NCI-H460 (cell line): Measurements from ENCODE around the gene ADAMTS16. TPM values are rescaled to one million over a fixed set of nuclear protein-coding genes. Genes with fewer than 3 reads are reported as not detected.
A peak's percentile ranks its signal among the peaks of the same experiment; 100 is the strongest.

Source experiments
- DNase-seq: peaks from one replicate; pipeline ENCODE4 v3.0.0-alpha.2; 2016; ENCODE audit warnings: low read depth; ENCODE audit errors: extremely low read depth
- total RNA-seq: library from RNA; depleted of rRNA; stranded (reverse); fragments of >200 nt; shearing (Covaris generic); gene quantifications from 2 replicates; pipeline ENCODE4 v1.2.3, GENCODE V29; 2014

Gene ADAMTS16
- total RNA-seq, 1 experiment from 2014 or later, result not detected

DNA sequence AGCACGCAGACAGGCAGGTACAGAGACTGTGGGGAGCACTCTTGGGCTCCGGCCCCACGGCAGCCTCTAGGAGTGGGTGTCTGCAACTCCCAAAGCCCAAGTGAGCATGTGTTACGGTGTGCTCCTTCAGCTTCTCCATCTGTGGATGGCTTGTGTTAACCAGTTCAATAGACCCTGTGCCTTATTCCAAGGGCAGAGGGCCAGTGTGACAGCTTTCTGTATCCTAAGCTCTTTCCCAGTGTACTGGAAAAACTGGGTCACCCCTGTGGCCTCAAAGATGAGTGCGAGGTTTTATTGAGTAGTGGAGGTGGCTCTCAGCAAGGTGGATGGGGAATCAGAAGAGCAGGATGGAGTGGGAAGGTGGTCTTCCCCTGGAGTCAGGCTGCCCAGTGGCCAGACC lies 78.3 kb downstream of the ADAMTS16 start:
- no peak for DNase-seq

DNA sequence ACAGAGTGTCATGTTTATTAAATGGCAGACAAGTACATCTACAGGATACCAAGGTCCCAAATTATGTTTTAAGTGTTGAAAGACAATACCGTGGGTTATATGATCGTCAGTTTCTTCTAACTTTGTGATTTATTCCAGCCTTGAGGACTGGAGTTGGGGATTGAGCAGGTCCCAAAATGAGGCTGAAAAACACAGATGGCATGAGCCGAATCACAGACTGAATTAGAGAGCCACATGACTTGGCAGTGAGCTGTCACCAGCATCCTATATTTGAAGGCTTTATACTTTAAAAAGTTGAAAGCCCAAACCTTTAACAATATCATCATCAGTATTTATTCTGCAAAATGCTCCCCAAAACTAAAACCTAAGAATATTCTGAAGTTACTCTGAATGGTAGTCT lies 79.4 kb downstream of the ADAMTS16 start:
- no peak for DNase-seq

DNA sequence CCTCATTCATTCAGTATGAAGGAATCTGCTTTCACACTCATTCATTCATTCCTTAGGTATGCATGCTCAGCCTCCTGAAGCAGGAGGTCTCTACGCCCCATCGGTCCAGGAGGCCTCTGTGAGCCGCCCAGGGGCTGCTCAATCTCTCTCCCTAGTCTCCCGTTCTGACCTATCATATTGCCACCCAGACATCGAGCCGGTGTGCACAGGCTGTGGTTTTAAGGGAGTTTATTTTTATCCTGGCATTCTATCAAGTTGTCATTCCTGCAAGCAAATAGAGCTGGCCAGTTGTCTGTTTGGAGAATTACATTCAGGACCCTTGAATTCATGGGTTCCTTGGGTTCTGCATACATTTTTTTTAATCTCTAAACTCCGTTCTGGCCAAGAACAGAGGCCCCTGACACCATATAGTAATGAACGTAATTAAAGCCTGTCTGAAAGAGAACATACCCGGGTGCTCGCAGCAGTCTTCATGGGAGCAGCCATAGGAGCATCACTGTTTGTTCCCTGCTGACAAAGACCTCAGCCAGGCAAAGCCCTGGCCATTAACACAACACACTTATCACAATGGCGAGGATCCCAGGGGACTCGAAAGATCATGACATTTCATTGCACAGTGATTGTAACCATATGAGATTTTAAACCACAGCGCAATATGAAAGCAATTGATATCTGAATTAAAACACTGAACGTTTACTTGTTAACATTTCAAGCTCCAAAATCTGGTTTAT lies 80.9 kb downstream of the ADAMTS16 start:
- no peak for DNase-seq

DNA sequence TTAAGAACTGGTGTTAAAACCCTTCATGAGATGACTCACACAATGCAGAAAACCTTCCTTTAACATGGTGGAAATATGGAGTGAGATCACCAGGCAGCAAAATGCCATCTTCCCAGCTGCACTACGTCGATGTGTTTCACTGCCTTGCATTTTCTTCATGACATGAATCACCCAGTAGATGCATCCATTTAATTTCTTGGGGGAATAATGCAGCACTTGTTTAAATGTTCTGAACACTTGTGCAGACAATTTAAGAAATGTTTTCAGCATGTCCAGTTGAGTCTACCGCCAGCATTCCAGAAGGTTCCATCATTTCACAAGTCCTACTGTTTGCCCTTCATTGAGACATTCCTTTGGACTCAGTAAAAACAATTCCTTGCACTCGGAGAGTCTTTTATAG lies 81.6 kb downstream of the ADAMTS16 start:
- DNase-seq, result no peak

DNA sequence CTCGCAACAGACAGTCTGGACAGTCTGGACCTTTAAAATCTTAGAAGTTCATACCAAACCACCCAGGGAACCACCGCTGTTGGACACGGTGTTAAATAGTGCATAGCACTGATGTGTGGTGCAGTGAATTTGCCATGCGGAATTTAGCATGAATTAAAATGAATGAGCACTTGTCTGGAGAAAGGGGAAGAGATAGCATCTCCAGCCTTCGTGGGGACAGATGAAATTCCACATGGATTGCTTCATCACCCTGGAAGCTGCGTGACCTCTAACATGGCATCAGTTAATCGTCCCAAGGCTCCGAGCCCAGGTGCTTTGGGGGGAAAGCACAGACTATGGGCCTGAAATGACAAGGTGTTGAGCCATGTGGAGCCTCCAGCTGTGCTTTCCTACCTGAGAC lies 91.4 kb downstream of the ADAMTS16 start:
- no peak for DNase-seq

DNA sequence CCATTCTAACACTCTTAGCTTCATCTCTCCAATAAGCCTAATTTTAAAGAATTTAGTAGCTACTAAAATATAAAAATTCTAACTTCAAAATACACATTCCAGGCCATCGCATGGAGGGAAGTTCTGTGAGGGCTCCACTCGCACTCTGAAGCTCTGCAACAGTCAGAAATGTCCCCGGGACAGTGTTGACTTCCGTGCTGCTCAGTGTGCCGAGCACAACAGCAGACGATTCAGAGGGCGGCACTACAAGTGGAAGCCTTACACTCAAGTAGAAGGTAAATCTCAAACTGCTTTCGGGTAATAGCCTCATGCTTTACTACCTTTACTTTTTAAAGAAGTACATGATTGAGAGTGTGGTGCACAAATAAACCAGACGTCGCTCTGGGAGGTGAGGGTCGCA lies 94.8 kb downstream of the ADAMTS16 start:
- no peak for DNase-seq

DNA sequence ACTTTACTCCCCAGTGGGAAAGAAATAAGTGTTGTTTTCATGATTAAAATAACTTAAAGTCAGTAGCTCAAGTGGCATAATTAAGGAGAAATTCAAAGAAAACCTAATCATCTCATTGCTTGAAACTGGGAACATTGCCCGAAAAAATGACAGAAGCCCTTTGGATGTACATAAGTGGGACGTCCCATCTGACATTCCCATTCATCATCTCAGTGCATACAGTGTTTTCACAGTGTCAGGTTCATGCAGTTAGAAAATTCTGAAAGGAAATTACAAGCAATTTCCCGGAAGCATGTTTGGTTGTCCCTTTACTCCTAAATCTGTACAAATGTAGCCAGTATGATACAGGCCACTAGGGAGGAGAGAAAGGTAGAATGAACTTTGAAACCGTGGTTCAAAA lies 95.6 kb downstream of the ADAMTS16 start:
- DNase-seq, result no peak

DNA sequence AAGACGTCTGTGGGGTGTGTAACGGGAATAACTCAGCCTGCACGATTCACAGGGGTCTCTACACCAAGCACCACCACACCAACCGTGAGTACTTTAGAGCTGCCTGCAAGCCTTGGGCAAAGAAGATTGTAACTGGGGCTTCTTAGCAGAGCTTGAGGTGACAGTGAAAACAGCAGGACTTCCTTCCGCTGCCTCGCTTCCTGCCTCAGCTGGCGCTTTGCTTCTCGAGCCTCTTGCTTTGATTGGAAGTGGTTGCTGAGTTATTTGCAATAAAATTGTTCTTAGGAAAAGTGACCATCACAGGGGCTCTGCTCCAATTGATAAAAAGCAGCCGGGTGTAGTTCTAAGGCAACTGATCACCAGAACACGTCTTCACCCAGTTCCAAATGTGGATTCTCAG lies 99.1 kb downstream of the ADAMTS16 start:
- DNase-seq, result no peak

DNA sequence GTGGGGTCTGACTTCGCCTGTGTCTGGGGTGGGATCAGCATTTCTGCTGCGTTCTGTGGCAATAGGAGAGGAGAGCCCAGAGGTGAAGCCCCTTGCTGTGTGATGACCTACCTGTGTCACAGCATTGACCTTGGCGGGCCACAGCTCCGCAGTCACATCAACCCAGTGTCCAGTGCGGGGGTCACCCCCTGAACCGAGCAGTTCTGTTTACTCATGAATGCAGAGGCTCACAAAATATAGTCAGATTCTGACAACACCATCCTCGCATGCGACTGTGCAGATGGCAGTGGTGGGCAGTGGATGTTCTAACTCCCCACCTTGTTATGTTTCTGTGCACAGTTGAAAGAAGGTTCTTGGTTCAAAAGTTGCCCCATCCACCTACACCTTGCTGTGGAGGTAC lies 100.1 kb downstream of the ADAMTS16 start:
- no peak for DNase-seq

DNA sequence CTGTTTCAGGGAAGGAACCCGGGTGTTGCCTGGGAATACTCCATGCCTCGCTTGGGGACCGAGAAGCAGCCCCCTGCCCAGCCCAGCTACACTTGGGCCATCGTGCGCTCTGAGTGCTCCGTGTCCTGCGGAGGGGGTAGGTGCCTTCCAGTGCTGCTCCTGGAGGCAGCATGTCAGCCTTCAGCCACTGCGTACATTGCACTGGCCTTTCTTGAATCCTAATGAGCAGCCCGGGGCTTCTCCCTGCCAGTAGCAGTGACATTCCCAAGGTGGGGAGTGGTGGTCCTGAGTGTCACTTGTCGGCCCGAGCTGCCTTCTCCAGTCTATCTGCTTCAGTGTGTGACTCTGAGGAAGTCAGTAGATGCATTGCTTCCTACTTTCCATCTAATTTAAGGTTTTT lies 101.9 kb downstream of the ADAMTS16 start:
- DNase-seq, result no peak

DNA sequence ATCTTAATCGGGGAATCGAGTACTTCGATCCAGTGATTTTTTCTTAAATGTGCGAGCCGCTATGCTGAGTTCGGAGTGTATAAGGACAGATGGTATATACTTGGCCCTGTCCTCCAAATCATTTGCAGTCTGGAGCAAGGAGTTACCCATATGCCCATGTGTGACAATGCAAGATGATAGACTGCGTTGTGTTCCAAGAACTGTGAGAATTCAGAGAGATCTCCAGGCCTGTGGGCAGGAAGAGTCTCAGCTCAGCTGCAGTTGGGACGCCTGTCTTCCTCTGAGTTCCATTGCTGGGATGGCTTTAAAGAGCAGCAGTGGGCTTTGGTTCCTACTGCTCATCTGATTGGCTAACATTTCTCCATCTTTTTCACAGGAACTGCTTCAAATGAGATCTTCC lies 106.6 kb downstream of the ADAMTS16 start:
- no peak for DNase-seq

DNA sequence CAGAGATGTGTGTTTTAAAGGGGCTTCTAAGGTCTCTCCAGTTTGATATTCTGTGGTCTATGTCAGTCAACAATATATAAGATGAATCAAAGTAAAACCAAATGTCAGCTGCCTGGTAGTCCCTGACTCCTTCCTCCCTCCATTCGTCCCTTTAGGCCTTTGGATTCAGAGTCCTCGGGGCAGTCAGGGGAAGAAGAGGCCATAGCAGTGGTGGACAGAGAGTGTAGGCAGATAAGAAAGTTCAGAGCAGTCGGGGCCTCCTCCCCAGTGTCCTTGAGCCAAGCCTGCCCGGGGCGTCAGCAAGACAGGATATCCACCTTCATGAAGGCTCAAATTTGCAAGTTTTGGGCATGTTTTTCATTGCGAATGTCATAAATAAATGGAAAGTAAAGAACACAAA lies 110.6 kb downstream of the ADAMTS16 start:
- DNase-seq, result no peak

DNA sequence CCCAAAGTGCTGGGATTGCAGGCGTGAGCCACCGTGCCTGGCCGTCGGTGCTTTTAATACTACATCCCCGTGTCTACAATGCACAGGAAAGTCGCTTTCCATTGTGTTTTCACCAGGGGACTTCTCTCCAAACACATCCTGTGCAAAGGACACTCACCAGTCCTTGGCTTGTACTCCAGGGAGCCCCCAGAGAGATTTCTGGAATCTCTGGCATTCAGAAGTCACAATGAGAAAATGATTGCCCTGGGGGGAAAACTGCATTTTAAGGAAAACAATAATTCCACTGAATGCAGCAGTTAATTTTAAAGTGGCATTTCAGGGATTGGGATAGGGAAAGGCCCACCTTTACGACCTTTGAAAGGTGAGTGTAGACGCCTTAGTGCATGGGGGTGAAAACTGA lies 112.0 kb downstream of the ADAMTS16 start:
- no peak for DNase-seq

DNA sequence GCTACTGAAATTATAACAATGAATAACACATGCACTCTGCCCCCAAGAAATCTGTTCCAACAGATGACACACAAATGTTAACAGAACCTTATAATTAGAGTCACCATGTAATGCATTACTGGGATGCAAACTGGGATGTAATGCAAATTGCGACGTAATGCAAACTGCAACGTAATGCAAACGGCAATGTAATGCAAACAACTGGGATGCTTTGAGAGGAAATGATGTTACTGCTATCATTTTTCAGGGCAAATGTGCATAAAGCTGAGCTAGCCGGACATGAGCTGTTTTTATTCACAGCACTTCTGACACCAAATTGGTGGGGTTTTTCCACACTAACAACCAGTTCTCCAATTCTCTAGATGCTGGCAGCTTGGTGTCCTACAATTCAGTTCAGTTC lies 117.2 kb downstream of the ADAMTS16 start:
- no peak for DNase-seq

DNA sequence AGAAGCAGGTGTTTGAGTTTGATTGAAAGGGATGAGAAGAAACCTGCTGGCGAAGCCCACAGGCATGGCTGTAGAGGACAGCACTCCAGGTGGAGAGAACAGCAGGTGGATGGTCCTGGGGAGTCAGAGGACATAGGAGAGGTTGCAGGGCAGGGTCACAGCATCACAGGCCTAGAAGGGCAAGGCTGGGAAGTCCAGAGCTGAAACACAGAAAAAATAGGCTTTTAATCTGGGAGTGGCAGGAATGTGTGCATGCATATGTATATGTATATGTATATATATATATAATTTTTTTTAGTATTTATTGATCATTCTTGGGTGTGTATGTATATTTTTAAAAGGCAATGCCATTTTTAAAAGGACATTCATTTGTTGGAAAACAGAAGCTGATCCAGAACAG lies 118.4 kb downstream of the ADAMTS16 start:
- no peak for DNase-seq

DNA sequence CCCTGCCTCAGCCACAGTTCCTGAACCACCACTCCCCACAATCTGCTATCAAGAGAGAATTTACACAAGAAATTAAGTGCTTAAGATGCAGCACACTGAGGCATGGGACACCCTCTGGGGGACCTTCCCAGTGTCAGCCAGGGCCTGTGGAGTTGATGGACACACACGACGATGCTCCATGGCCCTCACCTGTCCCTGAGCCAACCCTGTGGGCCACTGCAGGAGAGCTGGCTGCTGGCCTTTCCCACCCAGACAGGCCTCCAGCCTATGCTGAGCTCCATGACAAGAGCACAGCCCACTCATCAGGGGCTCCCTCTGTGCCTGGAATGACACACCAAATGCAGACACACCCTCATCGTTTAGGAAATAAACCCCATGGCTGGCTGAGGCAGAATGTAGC lies 124.6 kb downstream of the ADAMTS16 start:
- DNase-seq, result no peak

DNA sequence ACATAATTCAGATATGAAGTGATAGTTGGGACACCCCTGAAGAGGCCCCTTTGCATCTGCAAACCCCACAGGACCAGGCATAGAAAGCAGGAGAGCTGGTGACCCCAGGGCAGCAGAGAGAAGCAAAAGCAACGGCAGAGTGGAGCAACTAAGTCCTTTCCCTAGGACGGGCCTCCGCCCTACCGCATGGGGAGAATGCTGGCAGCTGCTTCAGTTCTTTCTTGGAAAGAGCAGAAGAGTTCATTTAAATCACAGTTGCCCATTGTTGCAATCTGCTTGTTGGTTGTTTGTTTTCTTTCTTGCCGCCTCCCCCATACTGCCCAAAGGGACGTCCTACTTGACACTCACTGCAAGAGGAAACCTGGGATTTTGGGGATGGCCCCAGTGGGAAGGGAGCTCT lies 126.2 kb downstream of the ADAMTS16 start:
- DNase-seq, result no peak

DNA sequence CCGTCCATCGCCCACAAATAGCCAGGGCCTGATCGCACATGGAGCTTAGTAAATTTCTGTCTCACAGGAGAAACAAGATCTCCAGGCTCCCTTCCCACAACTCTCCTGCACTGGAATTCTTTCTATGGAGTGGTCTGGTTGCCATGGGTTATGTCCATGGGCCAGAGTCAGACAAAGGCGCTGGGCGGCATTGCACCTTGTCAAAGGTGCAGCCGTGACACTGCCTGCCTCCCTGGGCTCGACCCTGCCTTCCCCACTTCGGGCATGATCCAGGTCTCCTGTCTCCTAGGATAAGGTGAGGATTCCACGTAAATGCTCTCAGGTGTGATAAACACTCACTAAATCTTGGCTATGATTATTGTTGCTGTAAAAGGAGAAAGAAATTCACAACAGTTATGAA lies 130.0 kb downstream of the ADAMTS16 start:
- DNase-seq, result no peak

DNA sequence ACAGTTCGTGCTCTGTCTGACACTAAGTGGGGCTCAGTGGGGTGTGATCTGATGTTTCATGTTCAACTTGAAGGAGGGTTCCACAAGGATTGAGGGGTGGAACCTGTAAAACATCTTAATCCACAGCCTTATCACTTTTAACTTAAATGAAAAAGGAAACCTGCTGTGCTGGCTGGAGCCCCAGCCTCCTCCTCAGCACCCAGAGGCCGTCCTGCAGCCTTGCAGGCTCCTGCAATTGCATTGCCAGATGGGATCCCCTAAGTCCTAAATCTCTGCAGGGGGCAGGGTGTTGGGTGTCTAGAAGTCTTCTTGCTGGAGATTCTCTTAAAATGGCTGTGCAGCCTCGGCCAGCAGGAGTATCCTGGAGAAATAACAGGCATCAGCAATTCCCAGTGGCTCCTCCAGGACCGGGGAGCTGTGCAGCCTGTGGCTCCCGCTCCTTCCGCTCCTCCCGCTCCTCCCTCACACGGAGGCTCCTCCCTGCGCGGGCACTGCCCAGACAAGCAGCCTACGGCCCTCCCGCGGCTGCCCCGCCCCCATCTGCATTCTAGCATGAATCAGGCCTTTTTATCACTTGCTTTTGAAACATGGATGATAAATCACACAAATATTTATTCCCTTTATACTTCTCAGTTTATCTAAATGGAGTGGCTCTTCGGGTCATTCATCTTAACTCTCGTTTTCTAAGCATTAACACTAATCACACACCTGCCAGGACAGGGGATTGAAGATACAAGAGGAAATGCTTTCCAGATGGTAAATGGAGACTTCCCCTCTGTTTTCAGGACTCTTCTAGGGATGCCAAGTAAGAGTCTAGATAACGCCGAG lies 131.0 kb downstream of the ADAMTS16 start:
- peak; percentile 85 for DNase-seq

DNA sequence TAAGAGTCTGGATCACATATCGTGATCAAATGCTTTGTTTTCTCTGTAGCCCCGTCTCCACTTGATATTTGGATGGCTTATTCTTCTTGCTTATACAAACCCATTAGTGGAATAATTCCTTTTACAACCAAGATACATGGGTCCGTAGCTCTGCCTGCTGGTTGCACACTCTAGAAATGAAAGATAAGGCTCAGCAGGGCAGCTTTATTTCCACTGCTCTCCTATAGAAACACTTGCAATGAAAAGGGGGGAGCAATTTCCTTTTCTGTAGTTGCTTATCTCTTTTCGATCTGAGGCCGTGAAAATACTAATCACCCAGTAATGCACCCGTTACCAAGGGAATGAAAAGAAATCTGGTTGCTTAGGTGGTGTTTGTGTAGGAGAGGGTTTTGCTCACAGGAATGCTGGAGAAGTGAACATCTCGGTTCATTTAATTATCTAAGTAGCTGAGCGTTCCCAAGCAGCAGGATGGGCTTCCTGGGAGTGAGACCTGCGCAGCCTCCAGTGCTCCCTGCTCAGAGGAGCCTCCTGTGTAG lies 131.7 kb downstream of the ADAMTS16 start:
- peak; percentile 1 for DNase-seq

DNA sequence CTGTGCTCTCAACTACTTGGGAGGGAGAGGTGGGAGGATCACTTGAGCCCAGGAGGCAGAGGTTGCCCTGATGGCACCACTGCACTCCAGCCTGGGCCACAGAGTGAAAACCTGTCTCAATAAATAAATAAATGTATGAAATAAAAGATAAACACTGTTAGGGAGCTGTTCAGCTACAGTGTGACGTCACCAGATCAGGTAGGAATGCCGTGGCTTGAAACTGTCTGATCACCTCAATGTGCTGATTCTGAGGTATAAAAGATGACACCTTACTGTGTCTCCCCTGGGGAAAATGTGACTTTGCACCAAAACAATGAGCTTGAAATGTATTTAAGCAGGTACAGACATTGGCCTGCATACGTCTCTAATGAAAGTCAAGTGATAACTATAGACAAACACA lies 133.3 kb downstream of the ADAMTS16 start:
- no peak for DNase-seq

DNA sequence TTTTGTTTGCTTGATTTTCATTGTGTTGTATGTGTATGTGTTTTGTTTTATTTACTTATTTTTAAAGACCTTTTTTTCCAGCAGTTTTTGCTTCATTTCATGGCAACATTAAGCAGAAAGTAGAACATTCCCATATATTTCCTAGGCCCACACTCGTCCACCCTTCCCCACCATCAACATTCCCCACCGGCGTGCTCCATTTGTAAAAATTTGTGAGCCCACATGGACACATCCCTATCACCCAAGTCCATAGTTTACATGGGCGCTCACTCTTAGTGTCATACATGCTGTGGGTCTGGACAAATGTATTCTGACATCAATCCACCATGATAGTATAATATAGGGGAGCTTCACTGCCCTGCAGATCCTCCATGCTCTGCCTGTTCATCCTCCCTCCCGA lies 133.8 kb downstream of the ADAMTS16 start:
- no peak for DNase-seq
